Esophagus squamous epithelium (tissue), 5 donors: ENCODE measurements around the gene FKBP8. TPM values are rescaled to one million over a fixed set of nuclear protein-coding genes. Genes with fewer than 3 reads are reported as not detected.
A peak's percentile ranks its signal among the peaks of the same experiment; 100 is the strongest.

Experiments
- DNase-seq: peaks from one replicate; lab custom pipeline; 2025; lab: John Stamatoyannopoulos, UW
- H3K27ac ChIP-seq, 4 donors: fragments of 200-600 bp; sonication (generic); one replicate each; pipeline ENCODE4 v1.5.1; 2016 to 2019; ENCODE audit warnings: mild to moderate bottlenecking in 1 of 4
- H3K27me3 ChIP-seq, 4 donors: fragments of 200-600 bp; sonication (generic); 1 replicate in 3 of 4; 2 replicates in 1 of 4; pipeline versions ENCODE4 v1.5.1 to v1.6.0; 2017 to 2021; ENCODE audit warnings: antibody characterized with exemption in 1 of 4
- H3K36me3 ChIP-seq, 3 donors: fragments of 200-600 bp; sonication (generic); one replicate each; pipeline ENCODE4 v1.5.1; 2016 to 2019
- H3K4me1 ChIP-seq, 3 donors: fragments of 200-600 bp; sonication (generic); one replicate each; pipeline ENCODE4 v1.5.1; 2017 to 2019
- H3K4me3 ChIP-seq, 4 donors: fragments of 200-600 bp; sonication (generic); 1 replicate in 3 of 4; 2 replicates in 1 of 4; pipeline ENCODE4 v1.5.1; 2016 to 2019; ENCODE audit warnings: mild to moderate bottlenecking in 2 of 4, moderate library complexity in 1 of 4
- H3K9me3 ChIP-seq, 3 donors: fragments of 200-600 bp; sonication (generic); one replicate each; pipeline ENCODE4 v1.5.1; 2016 to 2019
- POLR2A ChIP-seq, 4 donors: fragments of 450-650 bp; IDR thresholded peaks; one replicate each; pipeline ENCODE4 v1.6.1; 2017; ENCODE audit warnings: antibody characterized with exemption in 4 of 4, mild to moderate bottlenecking in 4 of 4, moderate library complexity in 3 of 4
- WGBS, 2 donors: methylation state at CpG; one replicate each; pipeline ENCODE4 v1.1.5; 2018; 5-methylcytosine and 5-hydroxymethylcytosine counted together
- intact Hi-C: fragments of 100-400 bp; cut with DNase I; formaldehyde crosslinking; loops from one replicate; pipeline ENCODE4 v1.15.0; 2022
- total RNA-seq, 4 donors: library from RNA; depleted of rRNA; stranded (reverse); fragments of >200 nt; gene quantifications; one replicate each; pipeline ENCODE4 v1.1.0, GENCODE V29; 2016
- TF ChIP-seq, protein P1 (sequence below), 6 experiments: fragments of 450-650 bp in 4 of 6; fragments of 200-600 bp in 2 of 6; sonication (generic) in 2 of 6; IDR thresholded peaks; one replicate each; pipeline ENCODE4 v1.5.1; 2016 to 2019; ENCODE audit warnings: antibody characterized with exemption in 6 of 6, mild to moderate bottlenecking in 4 of 6, moderate library complexity in 4 of 6
- donor health status: DM: yes; HTN: yes; CAD: no.

FKBP8 gene
- total RNA-seq, 4 donors from 2014 or later: 132 to 273 (median 247) TPM

DNA sequence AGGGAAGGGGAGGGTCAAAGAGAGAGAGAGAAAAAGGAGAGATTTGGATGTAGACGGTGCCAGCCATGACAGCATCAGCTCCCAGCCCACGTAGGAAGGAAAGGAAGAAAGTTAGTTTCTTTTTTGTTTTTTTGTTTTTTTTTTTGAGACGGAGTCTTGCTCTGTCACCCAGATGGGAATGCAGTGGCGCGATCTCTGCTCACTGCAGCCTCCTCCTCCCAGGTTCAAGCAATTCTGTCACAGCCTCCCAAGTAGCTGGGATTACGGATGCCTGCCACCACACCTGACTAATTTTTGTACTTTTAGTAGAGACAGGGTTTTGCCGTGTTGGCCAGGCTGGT lies 49.1 kb downstream of the FKBP8 start:
- Histone ChIP-seq H3K4me1 (peaks cover 31 to 83% (median 50%) of the 10 kb centered on the region in 3 donors), H3K36me3 (no peaks in the 10 kb centered on the region), H3K27ac (peak overlapping the region; percentile 46 to 77 (median 60))

DNA sequence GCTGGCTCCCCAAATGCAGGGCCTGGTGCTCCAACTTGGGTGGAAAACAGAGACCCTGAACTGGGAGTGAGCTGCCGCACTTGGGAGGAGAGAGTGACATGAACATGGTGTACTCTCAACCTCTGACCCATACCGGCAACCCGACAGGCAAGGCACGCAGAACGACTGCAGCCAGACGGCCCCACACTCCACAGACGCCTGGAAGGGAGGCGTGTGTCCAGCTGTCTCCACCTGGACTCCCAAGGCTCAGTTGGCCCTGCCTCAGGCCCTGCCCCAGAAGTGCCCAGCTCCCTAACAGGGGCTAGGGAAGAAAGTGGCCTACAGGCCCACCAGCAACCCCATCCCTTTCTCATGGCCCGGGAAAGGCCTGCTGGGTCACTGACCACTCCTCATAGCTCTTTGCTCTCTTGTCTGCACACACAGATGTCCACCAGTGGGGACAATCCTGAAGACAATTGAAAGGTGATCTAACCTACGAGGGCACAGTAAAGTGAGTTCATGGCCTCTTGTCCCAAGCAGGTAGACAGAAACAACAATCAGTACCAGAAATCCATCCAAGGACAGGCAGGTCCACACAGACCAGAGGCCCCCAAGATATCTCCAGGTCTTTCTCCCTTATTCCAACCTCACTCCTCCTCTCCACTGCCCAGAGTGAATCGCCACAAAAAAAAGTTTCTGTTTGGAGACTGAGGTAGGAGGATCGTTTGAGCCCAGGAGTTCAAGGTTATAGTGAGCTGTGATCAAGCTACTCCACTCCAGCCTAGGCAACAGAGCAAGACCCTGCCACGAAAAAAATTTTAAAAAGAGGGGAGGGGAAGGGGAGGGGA lies 49.7 kb downstream of the FKBP8 start:
- peaks cover 31 to 83% (median 44%) of the 10 kb centered on the region in 3 donors for H3K4me1 ChIP-seq
- no peak for DNase-seq
- no peak overlapping the region for H3K4me3 ChIP-seq
- no peaks in the 10 kb centered on the region for H3K27me3 ChIP-seq
- peak overlapping the region; percentile 1 to 77 (median 58) for H3K27ac ChIP-seq
- intact Hi-C loops: no loop called here
- no peak for TF ChIP-seq POLR2A (IDR thresholded peaks at IDR 0.05)
- TF ChIP-seq, protein P1, sequence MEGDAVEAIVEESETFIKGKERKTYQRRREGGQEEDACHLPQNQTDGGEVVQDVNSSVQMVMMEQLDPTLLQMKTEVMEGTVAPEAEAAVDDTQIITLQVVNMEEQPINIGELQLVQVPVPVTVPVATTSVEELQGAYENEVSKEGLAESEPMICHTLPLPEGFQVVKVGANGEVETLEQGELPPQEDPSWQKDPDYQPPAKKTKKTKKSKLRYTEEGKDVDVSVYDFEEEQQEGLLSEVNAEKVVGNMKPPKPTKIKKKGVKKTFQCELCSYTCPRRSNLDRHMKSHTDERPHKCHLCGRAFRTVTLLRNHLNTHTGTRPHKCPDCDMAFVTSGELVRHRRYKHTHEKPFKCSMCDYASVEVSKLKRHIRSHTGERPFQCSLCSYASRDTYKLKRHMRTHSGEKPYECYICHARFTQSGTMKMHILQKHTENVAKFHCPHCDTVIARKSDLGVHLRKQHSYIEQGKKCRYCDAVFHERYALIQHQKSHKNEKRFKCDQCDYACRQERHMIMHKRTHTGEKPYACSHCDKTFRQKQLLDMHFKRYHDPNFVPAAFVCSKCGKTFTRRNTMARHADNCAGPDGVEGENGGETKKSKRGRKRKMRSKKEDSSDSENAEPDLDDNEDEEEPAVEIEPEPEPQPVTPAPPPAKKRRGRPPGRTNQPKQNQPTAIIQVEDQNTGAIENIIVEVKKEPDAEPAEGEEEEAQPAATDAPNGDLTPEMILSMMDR (IDR thresholded peaks at IDR 0.05): no peak
- no peaks in the 10 kb centered on the region for H3K36me3 ChIP-seq
- H3K9me3 ChIP-seq: no peaks in the 10 kb centered on the region
- WGBS, 2 donors: 74 to 81% methylated on average over 4 to 9 of the region's 13 CpGs

More for the DNA sequence above, 49.1 kb downstream of the FKBP8 start:
- Histone ChIP-seq H3K9me3 (no peaks in the 10 kb centered on the region), H3K4me3 (no peak overlapping the region), H3K27me3 (no peaks in the 10 kb centered on the region)
- DNase-seq: no peak
- 46 to 52% methylated on average over 7 of the region's 7 CpGs for WGBS, 2 donors
- no peak for TF ChIP-seq POLR2A (IDR thresholded peaks at IDR 0.05)
- TF ChIP-seq, protein P1 (IDR thresholded peaks at IDR 0.05): no peak
- intact Hi-C loops: no loop called here

GRCh38 chr19:18491995-18492953 lies 51.1 kb downstream of the FKBP8 start:
- Histone ChIP-seq H3K9me3 (no peaks in the 10 kb centered on the region), H3K4me1 (peaks cover 31 to 83% (median 44%) of the 10 kb centered on the region in 3 donors), H3K36me3 (no peaks in the 10 kb centered on the region), H3K27me3 (no peaks in the 10 kb centered on the region), H3K4me3 (no peak overlapping the region), H3K27ac (peak overlapping the region in 1 of 4 donors; percentile 69)
- no peak for DNase-seq
- intact Hi-C loops: no loop called here
- TF ChIP-seq, protein P1 (IDR thresholded peaks at IDR 0.05): no peak
- no peak for TF ChIP-seq POLR2A (IDR thresholded peaks at IDR 0.05)
- WGBS, 2 donors: 87 to 88% methylated on average over 6 to 14 of the region's 15 CpGs

DNA sequence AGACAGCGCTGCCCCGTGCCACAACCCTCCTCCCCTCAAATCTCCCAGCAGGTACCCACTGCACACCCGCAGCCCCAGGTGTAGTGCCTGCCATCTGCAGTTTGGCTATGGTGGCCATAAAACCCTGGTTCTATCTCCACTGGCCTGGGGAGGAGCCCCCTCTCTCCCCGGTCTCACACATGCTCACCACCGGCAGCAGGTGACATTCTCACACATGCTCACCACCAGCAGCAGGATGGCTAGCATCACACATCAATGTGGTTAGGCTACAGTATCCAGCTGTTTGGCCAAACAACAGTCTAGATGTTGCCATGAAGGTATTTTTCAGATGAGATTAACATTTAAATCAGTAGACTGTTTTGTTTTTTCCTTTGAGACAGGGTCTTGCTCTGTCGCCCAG lies 52.6 kb downstream of the FKBP8 start:
- H3K4me1 ChIP-seq: peaks cover 27 to 83% (median 42%) of the 10 kb centered on the region in 3 donors
- 94 to 97% methylated on average over 4 to 6 of the region's 6 CpGs for WGBS, 2 donors
- no peaks in the 10 kb centered on the region for H3K27me3 ChIP-seq
- no peak for DNase-seq
- TF ChIP-seq, protein P1 (IDR thresholded peaks at IDR 0.05): no peak
- TF ChIP-seq POLR2A (IDR thresholded peaks at IDR 0.05): no peak
- H3K4me3 ChIP-seq: no peak overlapping the region
- H3K9me3 ChIP-seq: no peaks in the 10 kb centered on the region
- H3K27ac ChIP-seq: no peak overlapping the region
- H3K36me3 ChIP-seq: no peaks in the 10 kb centered on the region
- intact Hi-C loops: no loop called here
